ENCODE results near the gene SLC16A13. TPM values are rescaled to one million over a fixed set of nuclear protein-coding genes. Genes with fewer than 3 reads are reported as not detected.

The SLC16A13 gene
- total and polyA plus RNA-seq, 4 donors: 2.3 to 43.2 (median 29.9) TPM

DNA sequence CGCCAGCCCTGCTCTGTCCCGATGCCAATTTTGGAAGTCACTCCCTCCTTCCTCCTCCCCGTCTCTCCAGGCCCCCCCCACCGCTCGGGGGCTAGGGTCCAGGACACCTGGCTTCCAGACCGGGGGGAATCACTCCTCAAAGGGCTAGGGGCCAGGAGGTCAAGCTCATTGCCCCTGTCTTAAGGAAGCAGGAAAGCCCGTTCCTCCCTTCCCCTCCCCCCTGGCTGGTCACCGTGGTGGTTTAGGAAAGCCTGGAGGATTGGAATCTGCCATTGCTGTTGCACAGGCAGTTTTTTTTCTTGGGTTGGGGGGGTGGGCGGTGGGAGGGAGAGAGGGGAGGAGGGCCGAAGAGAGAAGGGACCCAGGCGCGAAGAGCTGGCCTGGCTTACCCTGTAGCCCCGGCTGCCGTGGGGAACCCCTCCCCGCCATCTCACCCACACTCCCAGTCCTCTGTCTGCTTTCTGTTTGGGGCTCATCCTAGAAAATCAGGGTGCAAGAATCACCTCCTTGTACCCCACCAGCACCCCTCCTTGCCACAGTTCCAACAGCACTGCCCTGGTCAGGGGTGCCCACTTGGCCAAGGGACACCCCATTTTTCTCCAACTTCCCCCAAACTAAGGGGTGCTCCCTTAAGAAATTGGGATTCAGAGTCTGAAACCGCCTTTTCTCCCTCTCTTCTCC is 15.8 kb upstream of the SLC16A13 start:
- peak; percentile 34 for DNase-seq (ENCODE audit: low spot score)
- Histone ChIP-seq H3K9me3 (ENCODE audit: control insufficient read depth in 4 of 4, low read length in 3 of 4) (no peaks in the 10 kb centered on the region), H3K27me3 (ENCODE audit: control insufficient read depth in 4 of 4, insufficient read depth in 4 of 4, low read length in 3 of 4) (no peaks in the 10 kb centered on the region), H3K36me3 (ENCODE audit: control insufficient read depth in 4 of 4, insufficient read depth in 3 of 4, low read depth in 1 of 4, low read length in 3 of 4) (no peaks in the 10 kb centered on the region), H3K4me3 (ENCODE audit: low read depth in 1 of 3, low read length in 3 of 3) (peak overlapping the region; percentile 23 to 76 (median 58)), H3K27ac (ENCODE audit: low read depth in 1 of 2, low read length in 2 of 2) (peak overlapping the region; percentile 66 to 75), H3K4me1 (ENCODE audit: control insufficient read depth in 4 of 4, insufficient read depth in 4 of 4, low read length in 3 of 4) (peaks cover 9 to 38% (median 25%) of the 10 kb centered on the region in 4 donors), H3K9ac (ENCODE audit: low read depth in 1 of 2, low read length in 2 of 2) (peak overlapping the region; percentile 58 to 68)
- 14% methylated on average over 16 of the region's 16 CpGs for WGBS
- TF ChIP-seq, protein P1, sequence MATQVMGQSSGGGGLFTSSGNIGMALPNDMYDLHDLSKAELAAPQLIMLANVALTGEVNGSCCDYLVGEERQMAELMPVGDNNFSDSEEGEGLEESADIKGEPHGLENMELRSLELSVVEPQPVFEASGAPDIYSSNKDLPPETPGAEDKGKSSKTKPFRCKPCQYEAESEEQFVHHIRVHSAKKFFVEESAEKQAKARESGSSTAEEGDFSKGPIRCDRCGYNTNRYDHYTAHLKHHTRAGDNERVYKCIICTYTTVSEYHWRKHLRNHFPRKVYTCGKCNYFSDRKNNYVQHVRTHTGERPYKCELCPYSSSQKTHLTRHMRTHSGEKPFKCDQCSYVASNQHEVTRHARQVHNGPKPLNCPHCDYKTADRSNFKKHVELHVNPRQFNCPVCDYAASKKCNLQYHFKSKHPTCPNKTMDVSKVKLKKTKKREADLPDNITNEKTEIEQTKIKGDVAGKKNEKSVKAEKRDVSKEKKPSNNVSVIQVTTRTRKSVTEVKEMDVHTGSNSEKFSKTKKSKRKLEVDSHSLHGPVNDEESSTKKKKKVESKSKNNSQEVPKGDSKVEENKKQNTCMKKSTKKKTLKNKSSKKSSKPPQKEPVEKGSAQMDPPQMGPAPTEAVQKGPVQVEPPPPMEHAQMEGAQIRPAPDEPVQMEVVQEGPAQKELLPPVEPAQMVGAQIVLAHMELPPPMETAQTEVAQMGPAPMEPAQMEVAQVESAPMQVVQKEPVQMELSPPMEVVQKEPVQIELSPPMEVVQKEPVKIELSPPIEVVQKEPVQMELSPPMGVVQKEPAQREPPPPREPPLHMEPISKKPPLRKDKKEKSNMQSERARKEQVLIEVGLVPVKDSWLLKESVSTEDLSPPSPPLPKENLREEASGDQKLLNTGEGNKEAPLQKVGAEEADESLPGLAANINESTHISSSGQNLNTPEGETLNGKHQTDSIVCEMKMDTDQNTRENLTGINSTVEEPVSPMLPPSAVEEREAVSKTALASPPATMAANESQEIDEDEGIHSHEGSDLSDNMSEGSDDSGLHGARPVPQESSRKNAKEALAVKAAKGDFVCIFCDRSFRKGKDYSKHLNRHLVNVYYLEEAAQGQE (IDR thresholded peaks at IDR 0.05): no peak
- TF ChIP-seq YY1 (IDR thresholded peaks at IDR 0.05) (peak; percentile 37), HNF4A (conservative IDR thresholded peaks at IDR 0.05) (no peak)

DNA sequence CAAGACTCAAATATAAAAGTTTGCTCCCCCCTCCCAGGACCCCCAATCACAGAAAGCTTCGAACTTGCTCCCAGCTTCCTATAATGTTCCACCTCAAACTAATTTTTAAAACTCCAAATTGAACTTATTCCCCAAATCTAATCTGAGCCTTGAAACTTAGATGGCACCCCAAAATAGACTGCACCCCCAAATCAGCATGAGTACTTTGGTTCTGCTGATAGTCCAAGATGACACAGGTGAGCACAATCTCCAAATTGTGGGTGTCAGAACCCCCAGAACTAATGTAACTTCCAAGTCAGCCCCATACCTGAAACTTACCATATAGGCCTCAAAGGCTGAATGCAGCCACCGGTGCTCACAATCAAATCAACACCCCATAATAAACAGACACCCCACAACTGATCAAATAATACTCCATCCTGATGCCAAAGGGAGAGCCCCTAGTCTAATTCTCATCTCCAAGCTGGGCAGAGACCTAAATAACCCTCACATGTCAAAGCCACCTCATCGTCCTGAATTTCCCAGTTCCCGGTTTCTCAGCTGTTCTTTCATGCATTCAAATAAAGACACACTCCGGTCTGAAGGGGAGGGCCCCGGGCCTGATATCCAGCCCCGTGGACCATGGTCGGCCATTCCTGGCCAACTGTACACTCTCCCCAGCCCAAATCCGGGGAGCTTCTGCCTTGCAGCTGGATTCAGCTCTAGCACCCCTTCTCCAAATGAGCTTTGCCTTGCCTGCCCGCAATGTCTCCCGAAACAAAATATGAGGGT is 14.7 kb upstream of the SLC16A13 start:
- Histone ChIP-seq H3K36me3 (ENCODE audit: control insufficient read depth in 4 of 4, insufficient read depth in 3 of 4, low read depth in 1 of 4, low read length in 3 of 4) (no peaks in the 10 kb centered on the region), H3K9ac (ENCODE audit: low read depth in 1 of 2, low read length in 2 of 2) (peak overlapping the region in 1 of 2 donors; percentile 19), H3K27me3 (ENCODE audit: control insufficient read depth in 4 of 4, insufficient read depth in 4 of 4, low read length in 3 of 4) (no peaks in the 10 kb centered on the region), H3K4me3 (ENCODE audit: low read depth in 1 of 3, low read length in 3 of 3) (no peak overlapping the region), H3K4me1 (ENCODE audit: control insufficient read depth in 4 of 4, insufficient read depth in 4 of 4, low read length in 3 of 4) (peaks cover 6 to 30% (median 19%) of the 10 kb centered on the region in 4 donors), H3K27ac (ENCODE audit: low read depth in 1 of 2, low read length in 2 of 2) (peak overlapping the region; percentile 64 to 69), H3K9me3 (ENCODE audit: control insufficient read depth in 4 of 4, low read length in 3 of 4) (no peaks in the 10 kb centered on the region)
- 67% methylated on average over 11 of the region's 11 CpGs for WGBS
- peak; percentile 29 for DNase-seq (ENCODE audit: low spot score)
- TF ChIP-seq CTCF (IDR thresholded peaks at IDR 0.05; ENCODE audit: low read depth, low read length, missing input control) (no peak), FOXA1 (IDR thresholded peaks at IDR 0.05) (no peak), HNF4G (IDR thresholded peaks at IDR 0.05) (no peak), NR2F2 (IDR thresholded peaks at IDR 0.05) (no peak), FOXA2 (IDR thresholded peaks at IDR 0.05) (no peak), JUND (IDR thresholded peaks at IDR 0.05) (no peak), TAF1 (conservative IDR thresholded peaks at IDR 0.05) (no peak), RAD21 (IDR thresholded peaks at IDR 0.05) (no peak), YY1 (IDR thresholded peaks at IDR 0.05) (no peak), GABPA (IDR thresholded peaks at IDR 0.05 in 1 of 2, conservative IDR thresholded peaks at IDR 0.05 in 1 of 2) (no peak), EGR1 (IDR thresholded peaks at IDR 0.05; ENCODE audit: low read depth in 2 of 2) (no peak), ZBTB33 (IDR thresholded peaks at IDR 0.05) (no peak), ATF3 (IDR thresholded peaks at IDR 0.05) (no peak), SP1 (IDR thresholded peaks at IDR 0.05) (no peak), RXRA (IDR thresholded peaks at IDR 0.05) (no peak), HNF4A (conservative IDR thresholded peaks at IDR 0.05) (no peak)
- TF ChIP-seq, protein P2, sequence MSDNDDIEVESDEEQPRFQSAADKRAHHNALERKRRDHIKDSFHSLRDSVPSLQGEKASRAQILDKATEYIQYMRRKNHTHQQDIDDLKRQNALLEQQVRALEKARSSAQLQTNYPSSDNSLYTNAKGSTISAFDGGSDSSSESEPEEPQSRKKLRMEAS (IDR thresholded peaks at IDR 0.05): no peak

Data from liver (tissue), 9 donors.